AG04450 (cell line): ENCODE data around the gene KREMEN1. TPM values are rescaled to one million over a fixed set of nuclear protein-coding genes. Genes with fewer than 3 reads are reported as not detected.
"Not testable (repeated sequence)": the region's sequence is repeated elsewhere in the genome, so short reads cannot be mapped to it uniquely, and the experiment has no call there.

Experiments
- CTCF ChIA-PET: fragments of 300-600, 350-600 bp; formaldehyde crosslinking; extraction: SDS; loops from one replicate; lab custom pipeline; 2022; ENCODE audit warnings: antibody characterized with exemption, inconsistent platforms; lab: Charles Lee
- POLR2A ChIA-PET: fragments of 350-600 bp; formaldehyde crosslinking; extraction: SDS; loops from one replicate; lab custom pipeline; 2021; ENCODE audit warnings: antibody characterized with exemption, inconsistent platforms; lab: Yijun Ruan, JAX
- DNase-seq: peaks from one replicate; pipeline ENCODE4 v3.0.0-alpha.2; 2011; ENCODE audit warnings: low read depth, low spot score
- H3K27ac ChIP-seq: one replicate; pipeline ENCODE4 v1.5.1; 2012; ENCODE audit warnings: low read depth, low read length, control low read depth
- H3K27me3 ChIP-seq: one replicate; pipeline ENCODE4 v1.6.0; 2012; ENCODE audit warnings: low read length; ENCODE audit not compliant: control insufficient read depth, insufficient read depth
- H3K4me3 ChIP-seq: 2 replicates; pipeline ENCODE4 v1.5.1; 2011; ENCODE audit warnings: mild to moderate bottlenecking, low read depth, low read length, control low read depth
- H3K9me3 ChIP-seq: 2 replicates; pipeline ENCODE4 v1.5.1; 2012; ENCODE audit warnings: low read length; ENCODE audit not compliant: control insufficient read depth, insufficient read depth
- CTCF ChIP-seq: IDR thresholded peaks from 2 replicates; pipeline ENCODE4 v1.5.1; 2011; ENCODE audit warnings: low read depth, low read length, control low read depth, inconsistent platforms
- polyA plus RNA-seq: library from polyadenylated mRNA; depleted of rRNA; stranded (reverse); fragments of >200 nt; gene quantifications from 2 replicates; pipeline ENCODE4 v1.2.3, GENCODE V29; 2011

The KREMEN1 gene
- polyA plus RNA-seq, 1 experiment: 5.9 TPM

- H3K9me3 ChIP-seq: no peaks in the 10 kb centered on the region
- CTCF ChIA-PET: interaction anchor here (0.7 to 1.4 kb wide), 4 partner anchors 9 to 214 kb away, joined by 3 to 7 read pairs (median 3); no protein-coding TSS in a partner anchor
- POLR2A ChIA-PET: no interaction called here
Observed at GRCh38 chr22:29032014-29032475, 40.8 kb upstream of the KREMEN1 start.

GRCh38 chr22:29032584-29032983 lies 40.3 kb upstream of the KREMEN1 start:
- Histone ChIP-seq H3K27ac (peak overlapping the region; percentile 98), H3K27me3 (no peaks in the 10 kb centered on the region), H3K9me3 (no peaks in the 10 kb centered on the region), H3K4me3 (no peak overlapping the region)
- POLR2A ChIA-PET: no interaction called here
- no peak for TF ChIP-seq CTCF
- no peak for DNase-seq
- CTCF ChIA-PET: interaction anchor here (0.6 to 1.4 kb wide), 4 partner anchors 8 to 574 kb away, joined by 3 to 7 read pairs (median 4); no protein-coding TSS in a partner anchor

More at GRCh38 chr22:29032014-29032475, 40.8 kb upstream of the KREMEN1 start:
- Histone ChIP-seq H3K27ac (peak overlapping the region; percentile 98), H3K27me3 (no peaks in the 10 kb centered on the region), H3K4me3 (no peak overlapping the region; the same call in 1 of the 2 replicates)
- TF ChIP-seq CTCF: no peak
- DNase-seq: no peak

- H3K27ac ChIP-seq: no peak overlapping the region
- no peaks in the 10 kb centered on the region for H3K27me3 ChIP-seq
- no peak for DNase-seq
- ChIA-PET POLR2A (no interaction called here), CTCF (interaction anchor here (2.6 to 2.8 kb wide), 2 partner anchors 182 to 437 kb away, joined by 12 to 18 read pairs; no protein-coding TSS in a partner anchor)
- H3K9me3 ChIP-seq: no peaks in the 10 kb centered on the region
- TF ChIP-seq CTCF: no peak
- no peak overlapping the region for H3K4me3 ChIP-seq
Observed at GRCh38 chr22:29037340-29037932, 35.4 kb upstream of the KREMEN1 start.

GRCh38 chr22:29039148-29039547 lies 33.7 kb upstream of the KREMEN1 start:
- H3K4me3 ChIP-seq: no peak overlapping the region
- no peak for DNase-seq
- H3K27ac ChIP-seq: no peak overlapping the region
- TF ChIP-seq CTCF: no peak
- POLR2A ChIA-PET: interaction anchor here (0.7 kb wide), 1 partner anchor 163 kb away, joined by 4 read pairs; no protein-coding TSS in a partner anchor
- no peaks in the 10 kb centered on the region for H3K9me3 ChIP-seq
- CTCF ChIA-PET: interaction anchor here (0.6 to 6.2 kb wide), 12 partner anchors 55 to 439 kb away, joined by 3 to 81 read pairs (median 8); no protein-coding TSS in a partner anchor
- H3K27me3 ChIP-seq: no peaks in the 10 kb centered on the region

DNA sequence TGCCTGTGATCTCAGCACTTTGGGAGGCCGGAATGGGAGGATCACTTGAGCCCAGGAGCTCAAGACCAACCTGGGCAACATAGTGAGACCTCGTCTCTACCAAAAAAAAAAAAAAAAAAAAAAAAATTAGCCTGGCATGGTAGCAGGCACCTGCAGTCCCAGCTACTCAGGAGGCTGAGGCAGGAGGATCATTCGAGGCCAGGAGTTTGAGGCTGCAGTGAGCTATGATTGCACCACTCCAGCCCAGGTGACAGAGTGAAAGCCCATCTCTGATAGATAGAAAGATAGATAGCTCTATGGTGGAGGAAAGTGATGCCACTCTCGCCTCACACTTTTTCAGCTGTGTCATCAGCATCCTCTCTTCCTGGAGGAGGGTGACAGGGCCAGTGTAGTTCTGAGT lies 33.2 kb upstream of the KREMEN1 start:
- ChIA-PET CTCF (interaction anchor here (0.6 to 6.2 kb wide), 17 partner anchors 14 to 439 kb away, joined by 3 to 81 read pairs (median 6); no protein-coding TSS in a partner anchor), POLR2A (interaction anchor here (0.7 kb wide), 1 partner anchor 164 kb away, joined by 4 read pairs; no protein-coding TSS in a partner anchor)
- not testable (repeated sequence) for H3K9me3 ChIP-seq, H3K4me3 ChIP-seq, H3K27ac ChIP-seq, H3K27me3 ChIP-seq, DNase-seq
